HG03439 (cell line): ENCODE data around the gene SVOP.

Source experiments
- ATAC-seq: cut with Tn5 transposase; IDR thresholded peaks from one replicate; pipeline ENCODE4 v1.9.1; 2021; ENCODE audit warnings: mild to moderate bottlenecking, moderate library complexity; ENCODE audit not compliant: unreplicated experiment

SVOP gene

DNA sequence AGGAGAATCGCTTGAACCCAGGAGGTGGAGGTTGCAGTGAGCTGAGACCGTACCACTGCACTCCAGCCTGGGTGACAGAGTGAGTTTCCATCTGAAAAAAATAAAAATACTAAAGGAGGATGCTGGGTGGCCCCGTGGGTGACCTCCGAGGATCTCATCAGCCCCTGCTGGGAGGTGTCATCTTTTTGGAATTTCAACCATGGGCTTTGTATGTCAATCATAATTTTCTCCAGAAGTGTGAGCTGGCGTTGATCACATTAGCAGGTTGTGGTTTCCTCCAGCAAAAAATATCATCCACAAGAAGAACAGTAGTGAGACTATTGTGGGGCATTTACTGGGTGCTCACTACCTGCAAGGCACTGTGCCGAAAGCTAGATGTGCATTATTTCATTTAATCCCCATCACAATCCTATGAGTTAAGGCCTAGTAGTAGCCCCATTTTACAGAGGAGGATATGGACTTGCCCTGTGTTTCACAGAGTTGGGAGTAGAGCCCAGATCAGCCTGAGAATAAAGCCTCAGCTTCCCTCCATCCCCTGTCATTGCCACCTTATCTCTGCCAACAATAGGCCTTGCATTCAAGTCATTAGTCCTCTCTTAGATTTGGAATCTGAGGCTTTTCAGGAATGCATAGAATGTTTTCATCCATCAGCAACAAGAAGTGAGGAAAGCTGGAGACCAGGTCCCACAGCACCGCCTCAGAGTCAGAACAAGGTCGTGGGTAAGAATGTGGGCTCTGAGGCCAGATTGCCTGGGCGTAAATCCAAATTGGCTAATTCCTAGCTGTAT lies 39.8 kb downstream of the SVOP start:
- ATAC-seq: no peak

DNA sequence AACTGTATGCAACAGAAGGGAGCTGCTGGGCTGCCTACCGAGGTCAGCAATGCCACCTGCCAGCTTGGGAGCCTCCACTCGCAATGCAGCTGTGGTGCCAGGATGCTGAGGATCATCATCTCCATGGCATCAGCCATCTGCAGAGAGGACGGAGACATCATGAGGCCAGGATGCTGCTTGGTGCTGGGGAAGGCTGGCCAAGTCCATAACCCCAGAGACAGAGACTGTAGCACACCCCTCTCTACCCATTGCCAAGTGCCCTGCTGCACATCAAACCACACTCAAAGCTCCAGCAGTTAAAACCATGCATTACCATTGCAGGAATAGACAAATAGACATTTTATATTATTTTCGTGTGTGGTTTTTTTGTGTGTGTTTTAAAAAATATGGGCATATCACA lies 43.5 kb downstream of the SVOP start:
- ATAC-seq: no peak

DNA sequence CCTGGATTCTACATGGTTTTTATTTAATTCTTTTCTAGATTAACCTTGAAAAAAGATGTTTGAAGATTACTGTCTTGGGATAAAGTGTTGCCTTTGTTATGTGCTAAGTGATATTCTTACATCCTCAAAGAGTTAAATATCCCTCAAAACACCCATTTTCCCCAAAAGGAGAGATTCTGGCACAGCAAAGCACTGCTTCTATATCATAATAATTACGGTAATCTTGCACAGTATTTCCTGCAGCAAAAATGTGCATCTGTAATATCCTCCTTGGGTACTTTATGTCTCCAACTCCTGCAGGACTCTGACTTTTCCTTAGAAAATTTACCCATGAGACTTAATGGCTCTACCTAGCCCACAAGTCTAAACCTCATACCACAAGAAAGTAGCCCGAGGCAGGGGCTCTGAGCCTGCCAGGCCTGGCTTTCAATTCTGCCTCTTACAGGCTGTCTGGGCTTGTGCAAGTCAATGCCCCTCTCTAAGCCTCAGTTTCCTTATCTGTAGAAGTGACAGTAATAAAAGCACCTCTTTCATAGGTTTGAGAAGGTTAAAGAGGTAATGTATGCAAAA lies 45.8 kb downstream of the SVOP start:
- ATAC-seq: no peak

DNA sequence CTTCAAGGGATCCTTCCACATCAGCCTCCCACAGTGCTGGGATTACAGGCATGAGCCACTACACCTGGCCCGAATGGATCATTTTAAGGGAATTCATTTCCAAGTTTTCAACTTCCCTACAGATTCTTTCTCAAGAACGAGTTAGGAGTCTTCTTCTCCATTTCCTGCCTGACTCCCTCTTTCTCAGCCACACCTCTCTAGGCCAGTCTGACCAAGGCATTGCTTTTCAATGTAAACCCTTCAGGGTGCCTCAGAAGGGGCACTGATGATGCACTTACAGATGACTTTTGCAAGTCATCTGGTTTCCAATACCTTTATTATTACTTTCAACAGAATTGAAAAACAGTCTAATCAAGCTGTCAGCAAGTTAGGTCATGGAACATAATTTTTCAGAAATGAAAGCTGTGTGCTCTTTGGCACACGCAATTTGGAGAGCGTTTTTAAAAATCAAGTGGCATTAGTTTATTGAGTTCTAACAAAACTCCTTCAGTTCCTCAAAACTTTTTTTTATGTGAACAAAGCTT lies 47.2 kb downstream of the SVOP start:
- no peak for ATAC-seq

DNA sequence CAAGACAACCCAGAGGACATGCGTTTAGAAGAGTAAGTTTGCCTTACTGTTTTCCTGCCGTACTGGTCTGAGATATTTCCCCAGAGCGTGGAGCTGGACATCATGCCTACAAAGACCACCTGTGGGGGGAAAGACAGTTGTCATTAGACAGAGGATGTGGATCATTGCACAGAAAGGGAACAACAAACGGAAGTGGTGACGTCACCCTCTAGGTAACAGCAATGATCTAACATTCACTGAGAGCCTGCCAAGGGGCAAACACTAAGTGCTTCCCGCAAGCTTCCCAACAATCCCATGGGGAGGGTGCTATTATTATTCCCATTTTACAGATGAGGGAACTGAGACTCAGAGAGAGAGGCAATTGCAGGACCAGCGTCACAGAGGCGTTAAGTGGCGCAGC lies 48.5 kb downstream of the SVOP start:
- no peak for ATAC-seq

DNA sequence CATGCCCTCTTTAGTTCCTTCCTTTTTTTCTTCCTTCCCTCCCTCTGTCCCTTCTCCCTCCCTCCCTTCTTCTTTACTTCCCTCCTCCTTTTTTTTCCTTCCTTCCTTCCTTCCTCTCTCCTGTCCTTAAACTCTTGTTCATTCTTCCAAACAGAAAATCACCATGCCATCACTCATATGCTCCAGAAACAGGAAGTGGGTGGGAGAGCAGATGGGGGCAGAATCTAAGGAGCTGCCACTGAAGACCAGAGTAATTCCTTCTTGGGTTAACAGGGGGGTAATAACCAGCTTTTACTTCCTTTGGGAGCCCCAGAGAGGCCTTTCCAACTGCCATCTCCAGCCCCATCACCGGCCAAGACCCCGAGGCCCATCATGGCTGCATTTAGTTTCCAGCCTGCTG lies 51.2 kb downstream of the SVOP start:
- no peak for ATAC-seq

DNA sequence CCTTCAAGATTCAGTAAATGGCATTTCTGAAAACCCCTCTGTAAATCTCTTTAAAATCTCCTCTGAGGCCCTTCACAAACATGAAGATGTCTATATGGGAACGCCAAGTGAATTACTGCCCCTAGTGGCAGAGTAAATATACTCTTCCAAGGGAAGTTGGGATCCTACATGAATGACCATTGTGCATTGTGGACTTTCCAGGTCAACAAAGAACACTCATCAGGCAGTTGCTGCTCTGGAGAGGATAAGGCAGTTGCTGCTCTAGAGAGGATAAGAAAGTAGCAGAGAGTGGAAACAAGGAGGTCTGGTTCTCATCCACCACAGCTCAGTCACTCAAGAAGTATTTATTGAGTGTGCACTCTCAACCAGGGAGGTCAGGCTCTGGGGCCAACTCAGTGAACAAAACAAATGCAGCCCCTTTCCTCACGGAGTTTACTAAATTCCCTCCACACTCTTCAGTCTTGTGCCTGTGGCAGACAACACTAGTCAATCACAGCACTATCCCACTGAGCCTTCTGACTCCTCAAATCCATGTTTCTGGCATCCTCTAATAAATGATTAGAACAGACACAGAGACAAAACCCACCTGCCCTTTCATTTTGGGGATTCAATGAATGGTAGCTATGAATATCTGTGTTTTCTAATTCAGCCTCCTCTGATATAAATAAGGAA lies 52.9 kb downstream of the SVOP start:
- no peak for ATAC-seq

DNA sequence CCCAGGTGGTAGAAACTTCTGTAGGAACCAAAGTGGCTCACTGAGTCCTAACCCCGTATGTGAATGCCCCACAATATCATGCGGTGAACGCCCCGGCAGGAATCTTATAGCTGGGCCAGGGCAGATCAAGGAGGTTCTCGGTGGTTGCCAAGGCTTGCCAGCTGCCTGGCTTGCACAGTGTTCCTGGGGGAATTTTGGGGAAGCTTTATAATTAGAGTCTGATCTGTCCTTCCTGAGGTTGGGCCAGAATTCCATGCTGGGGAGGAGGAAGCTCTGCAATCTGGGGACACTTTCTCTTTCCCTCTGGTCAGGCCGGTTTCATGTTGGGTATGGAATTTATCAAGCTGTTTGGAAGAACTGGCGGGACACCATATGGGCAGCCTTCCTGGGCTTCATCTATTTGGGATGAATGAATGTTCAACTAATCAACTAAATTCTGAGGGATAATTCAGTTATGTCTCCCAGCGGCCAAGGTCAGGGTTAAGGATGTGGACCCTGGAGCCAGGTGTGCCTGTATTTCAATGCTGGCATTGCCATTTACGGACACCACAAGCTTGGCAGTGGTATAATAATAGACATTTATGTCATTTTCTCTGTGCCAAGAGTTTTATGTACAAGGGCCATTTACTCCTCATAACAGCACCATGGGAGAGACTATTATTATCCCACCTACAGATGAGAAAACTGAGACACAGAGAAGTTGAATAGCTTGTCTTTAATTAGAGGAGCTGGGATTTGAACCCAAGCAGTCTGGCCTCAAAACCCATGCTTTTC lies 54.3 kb downstream of the SVOP start:
- ATAC-seq: no peak

DNA sequence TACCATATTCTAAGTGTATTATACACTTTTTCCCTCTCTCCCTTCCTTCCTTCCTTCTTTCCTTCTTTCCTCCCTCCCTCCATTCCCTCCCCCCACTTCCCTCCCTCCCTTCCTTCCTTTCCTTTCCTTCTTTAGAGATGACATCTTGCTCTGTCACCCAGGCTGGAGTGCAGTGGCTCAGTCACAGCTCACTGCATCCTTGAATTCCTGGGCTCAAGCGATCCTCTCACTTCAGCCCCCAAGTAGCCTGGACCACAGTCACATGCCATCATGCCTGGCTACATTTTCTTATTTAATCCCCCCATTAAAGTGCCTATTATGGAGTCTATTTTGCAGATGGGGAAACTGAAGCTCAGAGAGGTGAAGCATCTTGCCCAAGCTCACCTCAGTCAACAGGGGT lies 55.0 kb downstream of the SVOP start:
- no peak for ATAC-seq

DNA sequence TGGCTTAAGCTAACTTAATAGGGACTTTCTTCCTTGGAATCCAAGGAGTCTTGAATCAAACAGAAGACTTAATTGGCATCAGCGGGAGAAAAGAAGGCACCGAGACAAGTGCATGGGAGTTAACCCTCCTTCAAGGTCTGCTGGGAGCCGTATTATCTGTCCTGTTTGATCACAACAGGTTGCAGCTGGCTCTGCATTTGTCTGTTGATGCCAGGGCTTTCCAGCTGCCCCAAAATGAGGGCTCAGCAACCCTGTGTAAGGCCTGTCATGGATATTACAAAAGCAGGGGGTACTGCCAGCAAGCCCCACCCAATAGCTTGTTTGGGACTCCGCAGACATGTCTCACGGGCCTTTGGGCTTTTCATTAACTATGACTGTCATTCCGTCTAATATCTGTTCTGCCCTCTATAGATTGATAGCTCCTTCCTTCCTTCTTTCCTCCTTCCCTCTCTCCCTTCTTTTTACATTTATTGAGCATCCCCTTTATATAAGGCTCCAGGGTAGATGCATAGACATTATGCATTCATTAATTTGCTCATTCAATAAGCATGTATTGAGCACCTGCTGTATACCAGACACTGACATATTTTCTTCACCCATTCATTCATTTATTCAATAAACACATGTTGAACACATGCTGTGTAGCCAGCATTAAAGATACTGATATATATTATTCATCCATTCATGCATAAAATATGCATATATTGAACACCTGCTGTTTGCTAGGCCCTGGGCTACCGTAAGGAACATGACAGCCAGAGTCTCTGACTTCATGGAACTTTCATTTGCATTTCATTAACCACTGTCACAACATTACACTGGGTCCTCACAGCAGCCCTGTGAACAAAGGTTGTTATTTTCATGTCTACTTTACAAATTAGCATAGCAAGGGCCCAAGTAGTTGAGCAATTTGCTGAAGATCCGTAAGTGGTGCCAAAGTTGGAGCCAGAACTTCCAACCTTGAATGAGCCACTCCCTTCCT lies 56.2 kb downstream of the SVOP start:
- ATAC-seq: no peak

DNA sequence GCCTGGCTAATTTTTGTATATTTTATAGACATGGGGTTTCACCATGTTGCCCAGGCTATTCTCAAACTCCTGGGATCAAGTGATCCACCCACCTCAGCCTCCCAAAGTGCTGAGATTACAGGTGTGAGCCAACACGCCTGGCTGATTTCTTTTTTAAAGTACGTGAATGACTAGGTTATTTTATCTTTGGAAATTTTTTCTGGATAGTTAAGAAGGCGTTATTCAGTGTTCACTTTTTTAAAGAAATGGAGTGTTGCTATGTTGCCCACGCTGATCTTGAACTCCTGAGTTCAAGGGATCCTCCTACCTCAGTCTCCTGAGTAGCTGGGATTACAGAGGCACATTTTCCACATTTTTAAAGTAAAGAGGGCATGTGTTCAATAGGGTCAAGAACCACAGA lies 58.6 kb downstream of the SVOP start:
- no peak for ATAC-seq

DNA sequence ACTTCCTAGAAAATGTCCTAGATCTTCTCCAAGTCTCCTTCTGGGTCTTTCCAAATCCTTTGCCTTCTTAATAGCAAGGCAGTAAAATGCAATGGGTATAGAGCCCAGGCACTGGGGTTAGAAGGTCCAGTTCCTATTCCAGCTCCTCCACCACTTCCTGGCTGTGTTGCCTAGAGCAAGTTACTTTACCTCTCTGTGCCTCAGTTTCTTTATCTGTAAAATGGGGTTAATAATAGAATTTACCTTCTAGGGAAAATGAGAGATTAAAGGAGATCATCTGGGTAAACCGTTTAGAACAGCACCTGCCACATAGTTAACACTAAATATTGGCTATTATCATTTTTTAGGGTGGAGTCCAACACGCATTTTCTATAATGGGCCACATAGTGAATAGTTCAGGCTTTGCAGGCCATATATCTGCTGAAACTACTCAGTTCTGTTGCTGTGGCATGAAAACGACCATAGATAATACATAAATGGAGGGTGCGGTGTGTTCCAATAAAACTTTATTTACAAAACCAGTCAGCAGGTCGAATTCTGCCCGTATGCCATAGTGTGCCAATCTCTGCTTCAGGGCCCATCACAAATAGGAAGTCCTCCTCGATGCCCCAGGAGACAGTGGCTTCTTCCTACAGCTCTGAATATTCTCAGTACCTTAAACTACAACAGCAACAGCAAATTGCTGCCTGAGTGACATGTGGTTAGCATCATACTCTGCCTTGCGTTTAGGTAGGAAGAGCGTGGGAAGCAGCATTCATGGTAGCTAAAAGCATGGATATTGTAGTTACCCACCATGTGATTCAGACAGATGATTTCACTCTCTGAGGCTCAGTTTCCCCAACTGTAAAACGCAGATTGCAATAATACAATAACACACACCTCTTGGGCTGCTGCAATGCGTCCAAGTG lies 60.9 kb downstream of the SVOP start:
- ATAC-seq: no peak

DNA sequence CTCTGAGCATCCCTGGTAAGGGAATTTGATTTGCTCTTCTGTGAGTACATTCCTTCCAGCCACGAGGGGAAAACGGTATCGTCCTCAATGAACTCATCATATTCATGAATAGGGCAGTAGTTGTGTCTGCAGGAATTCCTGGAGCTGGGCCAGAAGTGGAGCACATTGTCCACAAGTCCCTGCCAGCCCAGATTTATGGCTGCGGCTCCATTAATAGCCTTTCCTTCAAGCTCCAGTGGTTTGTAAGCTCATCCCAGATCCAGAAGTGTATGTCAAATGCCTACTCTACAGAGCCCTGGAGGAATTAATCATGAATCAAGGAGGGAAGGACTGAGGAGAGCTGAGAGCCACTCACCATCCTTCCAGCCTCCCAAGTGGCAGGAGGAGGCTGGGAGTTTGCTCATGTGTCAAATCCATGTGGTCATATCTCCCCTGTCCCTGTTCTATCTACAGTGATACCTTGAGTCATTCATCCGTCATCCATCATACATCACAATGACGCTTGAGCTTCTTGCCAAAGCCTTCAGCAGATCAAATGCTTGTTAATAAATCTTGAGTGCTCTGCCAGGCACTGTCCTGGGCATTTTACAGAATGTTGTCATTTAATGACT lies 65.5 kb downstream of the SVOP start:
- ATAC-seq: no peak

DNA sequence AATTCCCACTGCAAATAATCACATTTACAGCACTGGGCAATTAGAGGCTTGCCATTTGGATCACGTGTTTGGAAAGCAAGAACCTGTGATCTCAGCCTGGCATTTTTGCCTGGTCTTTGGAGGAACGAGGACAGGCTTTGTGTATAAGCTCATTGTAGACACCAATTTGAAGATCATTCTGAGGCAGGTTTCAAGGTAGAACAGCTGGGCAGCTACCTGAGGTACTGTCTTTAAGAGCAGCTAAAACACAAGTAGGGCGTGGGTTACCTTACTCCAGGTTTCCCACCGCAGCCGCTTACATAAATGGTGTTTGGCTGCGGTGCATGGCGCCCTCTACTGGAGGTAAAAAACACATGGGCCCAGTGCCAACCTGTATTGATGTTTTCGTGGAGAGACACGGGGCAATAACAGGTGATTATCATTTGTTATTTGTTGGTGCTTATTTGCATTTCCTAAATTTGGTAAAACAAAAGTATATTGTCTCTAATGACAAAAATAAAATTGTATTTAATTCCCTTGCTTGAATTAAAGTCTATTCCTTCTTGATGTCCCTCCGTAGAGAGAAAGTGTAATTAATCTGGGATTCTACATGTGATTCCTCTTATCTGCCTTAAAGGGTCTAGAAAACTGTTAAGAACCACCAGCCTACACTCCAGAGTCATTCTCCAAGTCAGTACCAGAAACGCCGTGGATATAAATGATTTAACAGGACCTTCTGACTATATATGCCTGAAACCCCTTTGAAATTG lies 69.7 kb downstream of the SVOP start:
- ATAC-seq: no peak

DNA sequence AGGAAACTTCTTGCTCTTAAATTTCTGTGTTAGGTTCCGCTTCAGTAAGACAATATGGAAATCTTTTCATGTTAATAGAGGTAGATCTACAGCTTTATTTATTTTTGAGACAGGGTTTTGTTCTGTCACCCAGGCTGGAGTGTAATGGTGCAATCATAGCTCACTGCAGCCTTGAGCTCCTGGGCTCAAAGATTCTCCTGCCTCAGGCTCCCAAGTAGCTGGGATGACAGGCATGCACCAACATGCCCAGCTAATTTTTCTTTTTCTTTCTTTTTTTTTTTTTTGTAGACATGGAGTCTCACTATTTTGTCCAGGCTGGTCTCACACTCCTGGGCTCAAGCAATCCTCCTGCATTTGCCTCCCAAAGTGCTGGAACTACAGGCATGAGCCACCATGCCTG lies 70.9 kb downstream of the SVOP start:
- no peak for ATAC-seq

DNA sequence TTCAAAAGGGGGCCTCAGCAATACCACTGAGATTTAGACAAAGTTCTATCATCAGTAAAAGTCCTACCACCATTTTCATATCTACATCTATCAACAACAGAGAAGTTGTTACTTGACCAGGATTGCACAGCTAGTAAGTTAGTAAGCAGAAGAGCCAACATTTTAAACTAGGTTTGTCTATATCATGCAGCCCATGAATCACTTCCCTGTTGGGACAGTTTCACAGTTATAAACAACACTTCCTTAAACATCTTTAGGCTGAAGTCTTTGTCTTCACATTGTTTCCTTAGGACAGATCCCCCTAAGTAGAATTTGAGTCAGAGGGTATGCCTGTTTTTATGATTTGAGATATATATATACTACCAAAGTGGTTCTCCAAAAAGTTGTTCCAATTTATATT lies 72.5 kb downstream of the SVOP start:
- ATAC-seq: no peak

DNA sequence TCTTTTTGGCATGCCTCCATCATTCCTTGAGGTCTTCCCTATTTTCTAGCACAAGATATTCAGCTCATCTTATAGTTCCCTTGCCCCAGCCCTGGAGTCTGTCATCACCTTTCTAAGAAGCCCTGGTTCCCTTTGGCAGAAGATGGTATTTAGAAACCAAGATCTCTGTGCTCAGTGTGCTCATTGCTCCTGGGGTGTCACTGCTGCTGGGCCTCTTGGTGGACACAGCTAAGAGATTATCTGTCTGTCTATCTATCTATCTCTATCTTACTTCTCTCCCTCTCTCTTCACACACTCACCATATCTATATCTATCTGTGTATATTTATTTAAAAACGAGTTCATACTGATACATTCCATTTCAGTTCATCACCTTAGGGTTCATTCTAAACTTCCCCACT lies 73.8 kb downstream of the SVOP start:
- ATAC-seq: no peak

DNA sequence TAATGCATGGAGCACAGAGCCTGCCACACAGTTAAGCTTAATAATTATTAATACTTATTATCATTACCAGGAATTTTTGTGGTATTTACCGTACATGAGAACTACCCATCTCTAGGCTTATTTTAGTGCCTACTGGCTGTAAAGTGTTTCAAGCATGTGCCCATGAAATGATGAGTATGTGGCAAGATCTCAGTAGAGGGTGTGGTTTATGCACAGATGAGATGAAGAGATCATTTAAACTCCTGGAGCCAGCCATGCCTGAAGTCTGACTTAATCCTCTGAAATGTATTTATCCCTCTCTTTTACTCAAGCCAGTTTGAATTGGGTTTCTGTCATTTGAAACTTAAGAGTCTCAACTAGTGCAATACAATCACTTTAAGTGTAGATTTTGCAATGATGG lies 80.7 kb downstream of the SVOP start:
- ATAC-seq: no peak
